HG02943 (cell line): ENCODE data around the gene MYT1.

Experiments
- ATAC-seq: cut with Tn5 transposase; IDR thresholded peaks from one replicate; pipeline ENCODE4 v1.9.1; 2021; ENCODE audit warnings: mild to moderate bottlenecking, low read depth, moderate library complexity; ENCODE audit not compliant: unreplicated experiment

MYT1 gene

GRCh38 chr20:64139199-64140060 lies 24.8 kb upstream of the MYT1 start:
- no peak for ATAC-seq

- no peak for ATAC-seq
These were observed 24.0 kb upstream of the MYT1 start for GRCh38 chr20:64140061-64140931.

- ATAC-seq = no peak
These were observed 23.3 kb upstream of the MYT1 start for GRCh38 chr20:64140956-64141355.

GRCh38 chr20:64142590-64142989 lies 21.7 kb upstream of the MYT1 start:
- ATAC-seq = no peak

- ATAC-seq = no peak
These were observed 21.0 kb upstream of the MYT1 start for GRCh38 chr20:64143018-64143801.

GRCh38 chr20:64144144-64144912 lies 19.9 kb upstream of the MYT1 start:
- no peak for ATAC-seq

- no peak for ATAC-seq
These were observed 18.6 kb upstream of the MYT1 start for GRCh38 chr20:64145458-64146300.

- no peak for ATAC-seq
These were observed 17.8 kb upstream of the MYT1 start for GRCh38 chr20:64146301-64146935.

- no peak for ATAC-seq
These were observed 17.2 kb upstream of the MYT1 start for GRCh38 chr20:64146936-64147477.

- no peak for ATAC-seq
These were observed 15.7 kb upstream of the MYT1 start for GRCh38 chr20:64148581-64148980.

GRCh38 chr20:64149141-64149540 lies 15.1 kb upstream of the MYT1 start:
- no peak for ATAC-seq

- no peak for ATAC-seq
These were observed 14.3 kb upstream of the MYT1 start for GRCh38 chr20:64149809-64150560.

GRCh38 chr20:64150756-64151632 lies 13.3 kb upstream of the MYT1 start:
- no peak for ATAC-seq

- no peak for ATAC-seq
These were observed 12.4 kb upstream of the MYT1 start for GRCh38 chr20:64151633-64152530.

GRCh38 chr20:64152906-64153305 lies 11.3 kb upstream of the MYT1 start:
- ATAC-seq = no peak

- ATAC-seq = no peak
These were observed 10.8 kb upstream of the MYT1 start for GRCh38 chr20:64153410-64153809.
